NCI-H510A (cell line): Measurements from ENCODE around the gene SUFU.

Experiments used
- DNase-seq: peaks from one replicate; lab custom pipeline; 2025; lab: John Stamatoyannopoulos, UW

The SUFU gene

DNA sequence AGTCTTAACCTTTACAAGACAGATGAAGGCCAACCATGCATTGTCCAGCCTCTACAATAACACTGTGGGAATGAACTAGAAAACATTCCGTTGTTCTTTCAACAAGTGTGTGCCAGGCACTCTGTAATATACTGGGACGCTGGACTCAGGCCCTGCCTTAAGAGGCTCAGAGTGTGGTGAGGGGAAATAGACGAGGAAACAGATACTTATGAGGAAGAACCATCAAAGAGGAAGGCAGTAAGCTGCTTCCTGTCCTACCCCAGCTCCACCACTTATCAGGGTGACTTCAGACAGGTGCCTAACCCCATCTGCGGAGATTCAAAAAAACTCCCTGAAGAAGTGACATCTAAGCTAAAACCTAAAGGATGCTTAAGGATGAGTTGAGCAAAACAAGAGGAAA, 131.6 kb downstream of the SUFU start:
- DNase-seq: no peak

GRCh38 chr10:102639537-102639936, 135.8 kb downstream of the SUFU start:
- DNase-seq: no peak

DNA sequence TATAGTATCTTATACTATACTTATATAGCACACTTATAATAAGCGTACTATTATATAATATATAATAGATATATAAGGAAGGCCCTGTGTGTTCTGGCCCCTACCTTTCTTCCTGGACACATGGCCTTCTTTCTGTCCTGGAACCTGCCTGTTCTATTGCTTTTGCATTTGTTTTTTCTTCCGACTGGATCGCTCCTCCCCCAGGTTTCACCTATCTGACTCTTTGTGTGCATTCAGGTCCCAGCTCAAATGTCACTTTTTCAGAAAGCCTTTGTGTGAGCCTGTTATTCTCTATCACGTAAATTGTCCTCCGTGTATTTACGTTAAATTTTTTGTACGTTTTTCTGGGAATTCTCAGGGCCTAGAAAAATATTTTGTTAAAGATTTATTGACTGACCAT, 137.6 kb downstream of the SUFU start:
- no peak for DNase-seq

DNA sequence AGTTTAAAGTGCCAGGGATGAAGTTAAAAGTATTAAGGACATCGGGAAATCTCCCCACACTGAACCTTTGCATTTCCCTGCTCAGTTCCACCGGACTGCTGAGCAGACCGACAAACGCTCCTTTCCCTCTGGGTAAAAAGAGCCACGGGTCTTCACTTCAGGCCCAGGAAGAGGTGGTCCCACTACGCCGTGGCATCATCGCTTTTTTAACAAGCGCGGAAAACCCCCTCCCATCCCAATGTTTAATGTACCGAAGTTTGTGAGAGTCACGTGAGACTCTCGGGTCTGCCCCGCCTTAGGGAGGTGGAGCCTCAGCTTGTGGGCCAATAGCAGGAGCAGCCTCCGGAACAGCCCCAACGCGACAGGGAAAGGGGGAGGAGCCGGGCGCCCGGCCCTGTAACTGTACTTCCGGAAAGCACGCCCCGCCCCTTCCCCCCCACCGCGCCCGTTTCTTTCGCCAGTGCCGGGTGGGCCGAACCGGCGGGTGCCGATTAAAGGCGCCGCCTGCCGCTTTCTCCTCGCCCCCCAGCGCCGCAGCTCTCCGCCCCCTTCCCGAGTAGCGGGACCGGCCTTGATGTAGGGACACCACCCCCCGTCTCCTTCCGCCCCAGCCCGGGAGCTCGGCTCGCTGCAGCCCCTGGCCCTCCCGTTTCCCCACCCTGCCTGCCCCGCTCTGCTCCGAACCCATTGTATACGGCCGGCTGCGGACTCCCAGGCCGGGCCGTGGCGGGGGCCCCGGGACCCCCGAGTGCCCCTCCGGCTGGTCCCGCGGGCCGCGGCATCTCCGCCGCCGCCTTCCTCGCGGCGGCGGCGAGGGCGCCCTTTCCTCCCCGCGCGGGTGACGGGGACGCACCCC, 138.3 kb downstream of the SUFU start:
- DNase-seq: peak; percentile 94

DNA sequence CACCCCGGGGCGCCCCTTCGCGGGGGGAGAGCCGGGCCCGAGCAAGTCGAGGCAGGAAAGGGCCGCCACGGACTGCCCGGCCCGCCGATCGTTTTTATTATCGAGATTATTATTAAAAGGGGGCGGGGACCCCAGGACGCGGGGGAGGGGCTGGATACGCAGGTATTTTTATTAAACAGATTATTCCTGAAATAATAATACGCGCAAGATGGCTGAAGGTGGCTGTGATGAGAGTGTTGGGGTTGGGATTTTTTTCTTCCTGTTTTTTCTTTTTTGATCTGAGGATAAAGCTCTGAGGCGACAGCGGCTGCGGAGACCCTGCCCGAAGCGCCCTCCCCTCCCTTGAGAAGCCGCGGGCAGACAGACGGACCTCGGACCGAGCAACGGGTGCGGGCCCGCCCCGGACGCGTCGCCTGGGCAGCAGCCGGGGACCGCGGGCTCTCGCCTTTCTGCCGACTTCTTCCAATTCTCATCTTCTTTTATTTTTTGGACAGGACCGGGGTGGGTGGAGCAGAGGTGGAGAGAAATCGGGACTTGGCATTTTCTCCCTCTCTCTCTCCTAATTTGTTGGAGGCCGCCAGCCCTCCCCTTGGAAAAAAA, 139.1 kb downstream of the SUFU start:
- DNase-seq: no peak

DNA sequence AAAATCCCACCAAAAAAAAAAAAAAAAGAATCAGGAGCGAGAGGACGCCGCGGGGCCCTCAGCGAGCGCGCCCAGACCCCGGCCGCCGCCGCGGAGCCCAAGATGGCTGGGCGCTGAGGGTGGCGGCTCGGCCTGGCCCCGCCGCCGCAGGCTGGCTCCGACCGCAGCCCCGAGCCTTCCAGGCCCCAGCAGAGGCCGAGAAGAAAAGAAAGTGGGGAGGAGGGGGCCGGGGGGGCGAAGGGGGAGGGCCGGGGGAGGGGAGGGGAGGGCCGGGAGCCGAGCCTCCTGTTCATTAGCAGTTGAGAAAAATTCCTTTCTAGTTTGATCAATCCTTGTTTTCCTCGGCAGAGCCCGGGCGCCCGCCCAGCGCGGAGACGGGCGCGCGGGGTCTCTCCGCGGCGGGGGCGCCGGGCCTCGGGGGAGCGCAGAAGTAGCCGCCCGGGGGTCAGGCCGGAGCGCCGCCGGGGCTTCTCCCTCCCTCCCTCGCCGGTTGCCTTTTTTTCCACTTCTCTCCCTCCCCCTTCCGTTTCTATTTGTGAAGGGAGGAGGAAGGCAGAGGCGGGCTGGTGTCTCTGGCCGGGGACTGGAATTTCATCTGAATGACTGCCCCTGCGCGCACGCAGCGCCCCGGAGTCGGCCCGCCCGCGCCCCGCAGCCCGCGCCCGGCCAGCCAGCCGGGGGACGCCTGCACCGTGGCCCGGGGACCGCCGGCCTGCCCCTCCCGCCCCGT, 139.7 kb downstream of the SUFU start:
- peak; percentile 58 for DNase-seq

- DNase-seq: no peak
Measured at GRCh38 chr10:102644066-102644645, 140.4 kb downstream of the SUFU start, which contains the start of gene TRIM8. Gene TRIM8, plus strand, starts transcription at chr10:102644479. Its CDS starts 139 bp downstream, at chr10:102644618.

DNA sequence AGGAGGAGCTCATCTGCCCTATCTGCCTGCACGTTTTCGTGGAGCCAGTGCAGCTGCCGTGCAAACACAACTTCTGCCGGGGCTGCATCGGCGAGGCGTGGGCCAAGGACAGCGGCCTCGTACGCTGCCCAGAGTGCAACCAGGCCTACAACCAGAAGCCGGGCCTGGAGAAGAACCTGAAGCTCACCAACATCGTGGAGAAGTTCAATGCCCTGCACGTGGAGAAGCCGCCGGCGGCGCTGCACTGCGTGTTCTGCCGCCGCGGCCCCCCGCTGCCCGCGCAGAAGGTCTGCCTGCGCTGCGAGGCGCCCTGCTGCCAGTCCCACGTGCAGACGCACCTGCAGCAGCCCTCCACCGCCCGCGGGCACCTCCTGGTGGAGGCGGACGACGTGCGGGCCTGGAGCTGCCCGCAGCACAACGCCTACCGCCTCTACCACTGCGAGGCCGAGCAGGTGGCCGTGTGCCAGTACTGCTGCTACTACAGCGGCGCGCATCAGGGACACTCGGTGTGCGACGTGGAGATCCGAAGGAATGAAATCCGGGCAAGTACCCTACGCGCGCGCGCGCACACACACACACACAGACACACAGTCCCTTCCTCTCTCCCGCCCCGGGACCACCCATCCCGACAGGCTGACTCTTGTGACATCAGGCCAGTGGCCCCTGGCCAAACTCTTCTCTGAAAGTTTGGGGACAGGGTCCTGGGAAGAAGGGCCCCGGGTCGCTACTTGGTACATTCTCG, 141.0 kb downstream of the SUFU start:
- DNase-seq: peak; percentile 88

DNA sequence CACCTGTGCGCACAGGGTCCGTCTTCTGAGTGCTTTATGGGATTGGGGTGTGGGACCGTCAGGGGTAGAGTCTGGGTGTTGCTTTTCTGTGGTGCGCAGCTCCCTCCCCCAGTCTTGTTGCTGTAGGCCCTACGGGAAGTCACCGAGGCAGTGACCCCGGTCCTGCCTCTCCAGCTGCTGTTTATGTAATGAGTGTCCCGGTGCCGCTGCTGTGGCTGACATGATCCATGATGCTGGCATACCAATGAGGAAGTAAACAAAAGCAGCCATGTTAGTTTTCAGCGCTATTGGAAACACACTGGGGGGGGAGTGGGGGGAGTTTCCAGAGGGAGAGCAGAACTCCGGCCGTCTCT, 141.6 kb downstream of the SUFU start:
- peak; percentile 46 for DNase-seq

DNA sequence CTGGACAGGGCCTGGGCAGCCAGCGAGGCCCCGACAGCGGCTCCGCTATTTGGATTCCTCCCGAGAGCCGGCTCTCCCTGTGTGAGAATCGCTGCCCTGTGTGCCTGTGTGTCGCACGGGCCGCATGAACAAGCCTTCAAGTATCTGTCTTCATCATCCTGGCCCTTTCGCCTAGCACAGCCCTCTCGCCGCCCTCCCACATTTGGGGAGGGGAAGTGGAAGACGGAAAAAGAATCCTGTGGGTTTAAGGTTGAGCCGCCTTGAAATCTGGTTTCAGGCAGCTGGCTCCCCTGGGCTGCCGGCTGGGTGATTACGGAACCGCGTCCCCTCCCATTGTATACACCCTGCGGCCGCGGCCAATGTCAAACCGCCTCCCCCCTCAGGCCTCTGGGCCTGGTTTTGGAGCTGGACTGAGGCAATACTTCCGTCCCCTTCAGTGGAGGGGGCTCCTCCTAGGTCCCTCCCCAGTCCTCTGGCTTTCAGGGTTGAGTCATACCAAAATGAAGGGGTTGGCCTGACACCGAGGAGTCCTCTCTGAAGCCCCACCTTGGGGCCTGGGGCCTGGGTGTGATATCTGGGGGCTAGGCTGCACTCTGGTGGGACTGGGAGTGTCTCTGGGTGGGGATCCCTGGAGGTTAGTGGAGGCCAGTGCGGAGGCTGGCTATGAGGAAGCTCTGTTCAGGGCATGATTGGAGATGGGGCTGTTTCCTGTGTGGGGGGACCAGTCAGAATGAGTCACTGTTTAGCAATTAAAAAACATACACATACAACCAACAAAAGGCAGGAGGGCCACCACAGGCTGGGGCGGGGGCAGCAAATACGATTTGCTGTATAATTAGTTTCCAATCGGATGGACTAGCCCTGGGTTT, 142.2 kb downstream of the SUFU start:
- no peak for DNase-seq

DNA sequence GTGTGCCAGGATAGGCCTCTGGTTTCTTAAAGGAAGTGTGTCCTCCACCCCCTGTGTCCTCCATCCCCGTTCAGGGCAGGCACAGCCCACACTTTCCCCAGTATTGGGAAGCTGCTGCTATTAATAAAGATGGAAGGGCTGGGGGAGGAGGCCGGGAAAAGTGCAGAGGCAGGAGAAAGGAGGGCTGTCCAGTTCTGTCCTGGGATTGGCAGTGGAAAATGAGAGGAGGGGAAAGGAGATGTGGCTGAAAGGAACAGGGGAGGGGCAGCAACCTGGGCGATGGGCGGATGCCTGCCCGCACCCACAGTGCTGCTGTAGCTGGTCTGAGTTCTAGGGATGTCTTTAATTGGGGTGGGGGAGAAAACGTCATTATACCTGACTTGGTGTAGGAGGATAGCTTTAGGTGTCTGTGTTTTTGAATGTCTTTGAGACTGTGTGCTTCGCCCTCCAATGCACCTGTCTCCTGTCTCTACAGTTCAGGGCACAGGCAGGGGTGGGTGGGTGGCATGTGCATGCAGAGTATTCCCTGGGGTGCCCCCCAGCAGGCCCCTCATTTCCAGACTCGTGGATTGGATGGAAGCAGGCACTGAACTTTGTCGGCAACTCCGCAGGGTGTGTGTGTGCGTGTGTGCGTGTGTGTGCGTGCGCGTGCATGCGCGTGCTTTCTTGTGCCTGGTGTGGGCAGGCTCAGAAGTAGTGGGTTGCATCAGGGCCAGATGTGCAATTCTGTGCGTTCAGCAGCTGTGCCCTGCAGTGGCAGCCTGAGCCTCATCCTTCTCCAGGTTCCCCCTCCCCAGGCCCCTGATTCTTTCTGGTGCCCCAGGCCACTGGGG, 143.1 kb downstream of the SUFU start:
- DNase-seq: peak; percentile 53

GRCh38 chr10:102647443-102648268, 143.9 kb downstream of the SUFU start:
- DNase-seq: no peak

DNA sequence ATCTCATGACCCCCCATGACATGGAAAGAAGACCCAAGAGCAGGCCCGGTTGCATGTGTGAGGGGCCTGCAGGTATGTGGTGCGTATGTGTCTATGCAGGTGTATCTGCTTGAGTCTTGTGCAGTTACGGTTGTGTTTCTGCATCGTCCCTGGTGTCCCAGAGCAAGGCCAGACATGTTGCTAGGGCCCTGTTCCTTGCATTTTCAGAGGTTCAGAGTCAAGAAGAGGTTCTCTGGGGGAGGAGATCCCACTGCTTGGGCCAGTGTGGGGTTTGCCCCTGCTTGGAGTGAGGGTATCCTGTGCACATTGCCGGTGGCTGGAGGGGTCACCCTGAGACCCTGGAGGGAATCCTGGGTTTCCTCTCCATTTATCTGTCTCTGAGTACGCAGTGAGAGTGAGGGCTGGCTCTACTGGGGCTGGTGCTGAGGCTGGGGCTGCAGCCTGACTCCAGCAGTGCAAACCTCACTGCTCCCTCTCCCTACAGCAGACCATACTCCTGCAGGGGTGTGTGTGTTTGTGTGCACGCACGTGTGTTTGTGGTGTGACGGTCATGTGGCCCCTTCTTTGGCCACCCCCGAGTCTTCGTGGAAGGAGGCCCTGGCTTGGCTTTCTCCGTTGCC, 144.6 kb downstream of the SUFU start:
- DNase-seq: no peak

DNA sequence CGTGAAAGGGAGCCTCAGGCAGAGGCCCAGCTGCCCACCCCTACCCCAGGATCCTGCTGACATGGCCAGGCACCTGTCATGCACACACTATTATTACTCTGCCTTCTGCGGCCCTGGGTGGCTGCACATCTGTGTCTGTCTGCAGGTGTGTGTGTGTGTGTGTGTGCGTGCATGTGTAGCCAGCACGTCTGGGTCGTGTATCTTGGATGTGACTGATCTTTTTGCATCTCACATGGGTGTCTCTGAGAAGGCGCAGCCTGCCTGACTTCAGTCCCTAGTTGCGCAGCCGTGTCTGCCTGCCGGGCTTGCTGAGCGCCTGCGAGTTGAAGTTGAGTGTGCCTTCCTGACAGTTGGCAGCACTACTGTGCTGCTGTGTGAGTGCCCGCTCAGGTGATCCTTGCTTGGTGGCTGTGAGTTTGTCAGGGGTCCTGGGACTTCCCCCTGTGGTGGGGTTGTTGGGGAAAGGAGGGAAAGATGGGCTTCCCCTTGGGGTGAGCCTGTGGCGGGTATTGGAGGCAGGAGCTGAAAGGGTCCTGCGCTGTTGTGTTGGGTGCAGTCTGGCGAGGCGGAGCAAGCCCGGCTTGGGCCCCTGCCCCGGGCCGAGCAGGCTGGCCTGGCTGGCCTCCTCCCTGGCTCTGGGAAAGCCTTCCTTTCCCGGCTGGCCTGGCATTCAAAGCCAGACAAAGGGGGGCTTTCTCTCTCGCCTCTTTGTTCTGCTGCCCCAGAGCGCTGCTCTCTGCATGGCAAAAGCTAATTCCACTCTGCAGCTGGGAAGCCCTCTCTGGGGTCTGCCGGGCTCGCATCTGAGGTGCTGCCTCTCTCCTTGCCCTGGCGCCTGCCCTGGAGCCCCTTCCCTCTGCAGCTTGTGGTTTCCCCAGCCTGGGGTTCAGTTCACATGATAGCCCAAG, 145.4 kb downstream of the SUFU start:
- DNase-seq: no peak

DNA sequence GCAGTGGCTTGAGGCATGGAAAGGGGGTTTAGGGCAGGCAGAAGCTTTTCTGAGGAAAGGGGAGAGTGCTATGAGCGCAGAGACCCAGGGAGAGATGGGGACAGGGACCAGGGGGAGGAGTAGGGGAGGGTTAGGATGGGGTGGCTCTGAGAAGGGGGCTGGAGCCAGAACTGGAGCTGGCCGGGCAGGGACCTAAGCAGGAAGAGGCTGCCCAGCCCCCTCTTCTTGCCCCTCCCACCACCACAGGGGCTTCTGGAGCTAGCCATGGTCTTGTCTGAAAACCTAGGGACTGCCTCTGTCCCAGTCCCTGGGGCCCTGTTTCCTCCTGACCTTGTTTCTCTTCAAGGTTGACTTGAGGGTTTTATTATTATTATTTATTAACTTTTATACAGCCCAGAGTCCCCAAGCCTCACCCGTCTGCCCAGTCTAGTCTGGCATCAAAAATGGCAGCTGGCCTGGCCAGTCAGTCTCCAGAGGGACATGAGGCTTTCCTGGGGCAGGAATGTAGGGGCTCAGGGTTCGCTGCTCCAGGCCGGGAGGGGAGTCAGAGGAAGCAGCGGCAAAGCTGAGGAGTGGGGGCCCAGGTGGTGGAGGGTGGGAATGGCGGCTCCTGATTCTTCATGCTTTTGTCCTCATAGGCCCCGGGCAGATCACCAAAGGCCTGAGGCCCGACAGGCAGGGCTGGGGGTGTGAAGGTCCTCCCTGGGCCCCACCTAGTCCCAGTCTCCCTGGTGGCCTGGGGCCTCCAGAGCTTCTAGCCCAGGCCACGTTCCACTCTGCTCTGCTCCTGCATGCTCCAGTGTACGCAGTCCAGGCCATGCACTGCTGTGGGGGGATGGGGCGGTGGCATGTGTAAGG, 146.3 kb downstream of the SUFU start:
- no peak for DNase-seq

DNA sequence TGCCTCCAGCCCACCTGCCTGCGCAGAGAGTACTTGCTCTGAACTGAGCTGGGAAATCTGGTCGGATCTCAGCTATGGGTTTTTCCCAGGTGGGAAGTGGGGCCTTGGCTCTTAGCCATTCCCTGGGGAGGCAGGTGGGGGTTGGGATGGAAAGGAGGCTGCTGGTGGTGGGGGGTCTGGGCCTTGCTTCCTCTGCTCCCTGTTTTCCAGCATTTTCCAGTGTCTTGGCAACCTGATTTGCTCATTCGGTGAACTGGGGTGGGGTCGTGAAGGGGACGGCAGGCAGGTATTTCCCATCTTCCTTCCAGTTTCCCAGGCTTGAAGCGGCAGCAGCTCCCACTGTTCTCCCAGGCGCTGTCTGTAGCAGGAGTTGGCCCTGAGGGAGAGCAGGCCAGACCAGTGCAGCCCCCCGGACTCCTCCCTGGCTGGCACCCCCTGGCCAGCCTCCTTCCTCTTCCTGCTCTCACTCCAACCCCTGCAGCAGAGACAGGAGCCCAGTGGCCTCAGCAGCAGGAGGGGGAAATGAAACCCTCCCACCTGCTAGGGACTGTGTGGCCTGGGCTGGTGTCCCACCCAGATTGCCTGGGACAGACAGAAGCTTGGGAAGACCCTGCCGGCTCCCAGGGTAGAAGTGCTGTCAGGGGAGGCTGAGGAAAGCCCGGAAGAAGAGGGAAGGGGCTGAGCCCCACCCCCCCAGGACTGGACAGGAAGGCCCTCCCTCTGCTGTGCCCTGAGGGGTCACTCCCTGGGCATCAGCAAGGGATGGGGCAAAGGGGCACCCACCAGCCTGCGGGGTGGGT, 147.1 kb downstream of the SUFU start:
- DNase-seq: no peak
